Skeletal muscle cell (primary cell): ENCODE results near the gene CNBD2.
A peak's percentile ranks its signal among the peaks of the same experiment; 100 is the strongest.
"Not testable (repeated sequence)": the region's sequence is repeated elsewhere in the genome, so short reads cannot be mapped to it uniquely, and the experiment has no call there.

Experiments
- DNase-seq: peaks from one replicate; pipeline ENCODE4 v3.0.0-alpha.2; 2010; ENCODE audit warnings: low read depth
- H3K4me3 ChIP-seq: 2 replicates; pipeline ENCODE4 v1.5.1; 2011; ENCODE audit warnings: low read depth, mild to moderate bottlenecking, control low read depth, low read length, moderate library complexity

The CNBD2 gene

DNA sequence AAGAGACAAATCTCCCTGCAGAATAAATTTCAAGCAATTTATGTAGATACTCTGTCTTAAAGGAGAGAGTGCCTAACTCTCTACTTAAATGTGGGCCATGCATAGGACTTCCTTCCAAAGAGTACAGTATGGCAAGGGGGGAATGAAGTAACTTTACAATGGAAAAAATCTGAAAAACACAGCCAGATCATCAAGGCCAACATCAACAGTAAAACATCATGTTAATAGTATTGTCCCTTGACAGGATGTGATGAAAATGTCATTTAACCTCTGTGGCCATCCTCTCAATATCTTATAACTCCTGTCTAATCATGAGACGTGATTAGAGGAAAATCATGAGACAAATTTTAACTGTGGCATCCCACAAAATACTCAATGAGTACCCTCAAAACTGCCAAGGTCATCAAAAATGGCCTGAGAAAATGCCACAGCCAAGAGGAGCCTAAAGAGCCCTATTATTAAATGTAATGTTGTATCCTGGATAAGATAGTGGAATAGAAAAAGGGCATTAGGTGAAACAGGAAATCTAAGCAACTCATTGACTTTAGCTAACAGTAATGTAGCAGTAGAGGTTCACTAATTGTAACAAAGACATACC is 47.5 kb downstream of the CNBD2 start:
- no peak for DNase-seq
- no peak overlapping the region for H3K4me3 ChIP-seq

GRCh38 chr20:36017048-36017951 is 48.9 kb downstream of the CNBD2 start:
- DNase-seq, result no peak
- no peak overlapping the region for H3K4me3 ChIP-seq

DNA sequence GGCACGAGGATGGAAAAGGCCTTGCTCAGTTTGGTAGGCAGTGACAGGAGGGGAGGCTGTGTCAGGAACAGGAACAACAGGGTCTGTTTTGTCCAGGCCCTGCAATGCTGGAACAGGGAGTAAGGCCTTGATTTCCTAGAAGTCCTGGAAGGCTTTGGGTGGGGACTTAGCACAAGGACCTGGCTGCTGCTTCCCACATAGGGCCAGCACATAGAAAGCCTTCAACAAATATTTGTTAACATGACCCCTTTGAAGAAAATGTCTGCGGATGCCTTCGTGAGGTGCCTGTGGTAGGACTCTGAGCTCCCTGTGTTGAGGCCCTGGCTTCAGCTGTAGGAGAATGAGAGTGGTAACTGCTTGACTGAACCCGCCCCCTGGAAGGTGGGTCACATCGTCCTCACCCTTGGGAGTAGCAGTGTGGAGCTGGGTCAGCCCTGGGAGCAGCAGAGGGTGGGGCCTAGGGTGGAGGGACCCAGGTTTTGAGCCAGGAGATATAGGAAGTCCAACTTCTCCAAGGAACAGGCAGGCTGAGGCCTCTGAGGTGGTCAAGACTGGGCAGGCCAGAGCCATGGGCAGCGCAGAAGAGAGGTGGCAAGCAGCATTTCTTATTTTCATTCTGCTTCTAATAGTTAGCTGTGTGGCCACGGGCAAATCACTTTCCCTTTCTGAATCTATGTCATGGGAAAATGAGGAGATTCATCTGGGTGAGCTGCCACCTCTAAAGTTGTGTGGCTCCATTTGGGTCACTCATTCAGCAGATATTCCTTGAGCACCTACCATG is 50.0 kb downstream of the CNBD2 start:
- no peak for DNase-seq
- no peak overlapping the region for H3K4me3 ChIP-seq

DNA sequence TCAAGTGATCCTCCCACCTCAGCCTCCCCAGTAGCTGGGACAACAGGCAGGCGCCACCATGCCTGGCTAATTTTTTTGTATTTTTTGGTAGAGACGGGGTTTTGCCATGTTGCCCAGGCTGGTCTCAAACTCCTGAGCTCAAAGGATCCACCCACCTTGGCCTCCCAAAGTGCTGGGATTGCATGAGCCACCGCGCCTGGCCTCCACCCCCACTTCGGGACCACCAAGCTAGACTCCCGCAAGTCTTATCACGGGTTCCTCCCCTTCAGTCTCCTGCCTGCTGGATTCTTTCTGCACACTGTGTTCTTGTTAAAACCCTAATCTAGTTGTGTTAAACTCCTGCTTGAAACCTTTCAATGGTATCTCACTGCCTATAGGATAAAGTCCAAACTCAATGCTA is 57.7 kb downstream of the CNBD2 start:
- H3K4me3 ChIP-seq, DNase-seq: not testable (repeated sequence)

- H3K4me3 ChIP-seq, result no peak overlapping the region
- no peak for DNase-seq
Observed at GRCh38 chr20:36028106-36028808, 59.9 kb downstream of the CNBD2 start.

DNA sequence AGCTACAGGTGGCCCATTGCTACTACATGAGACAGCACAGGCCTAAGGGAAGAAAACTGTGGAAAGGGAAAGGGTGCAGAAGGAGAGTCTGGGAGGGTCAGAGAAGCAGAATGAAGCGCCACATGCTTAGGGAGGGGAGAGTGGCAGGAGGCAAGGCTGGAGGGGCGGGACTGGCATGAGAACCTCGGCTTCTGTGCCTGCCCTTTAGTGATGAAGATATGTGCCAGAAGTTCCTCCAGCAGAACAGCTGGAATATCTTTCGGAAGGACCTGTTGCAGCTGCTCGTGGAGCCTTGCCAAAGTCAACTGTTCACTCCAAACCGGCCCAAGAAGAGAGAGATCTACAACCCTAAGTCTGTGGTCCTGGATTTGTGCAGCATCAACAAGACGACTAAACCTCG is 61.8 kb downstream of the CNBD2 start:
- peak; percentile 8 for DNase-seq
- H3K4me3 ChIP-seq, result no peak overlapping the region

- H3K4me3 ChIP-seq, result no peak overlapping the region
- no peak for DNase-seq
Observed at GRCh38 chr20:36031806-36032205, 63.4 kb downstream of the CNBD2 start.

DNA sequence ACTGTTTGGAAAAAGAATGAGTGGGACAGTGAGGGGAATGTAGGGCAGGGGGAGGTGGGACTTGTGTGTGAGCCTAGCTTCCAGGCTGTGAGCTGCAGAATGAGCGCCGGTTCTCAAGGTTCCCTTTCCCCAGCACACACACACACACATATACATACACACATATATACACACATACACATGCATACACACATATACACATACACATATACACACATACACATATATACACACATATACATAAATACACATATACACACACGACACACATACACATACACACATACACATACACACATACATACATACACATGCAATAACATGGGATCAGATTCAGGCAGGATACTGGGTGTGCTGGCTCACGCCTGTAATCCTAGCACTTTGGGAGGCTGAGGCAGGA is 66.5 kb downstream of the CNBD2 start:
- no peak for DNase-seq
- no peak overlapping the region for H3K4me3 ChIP-seq

DNA sequence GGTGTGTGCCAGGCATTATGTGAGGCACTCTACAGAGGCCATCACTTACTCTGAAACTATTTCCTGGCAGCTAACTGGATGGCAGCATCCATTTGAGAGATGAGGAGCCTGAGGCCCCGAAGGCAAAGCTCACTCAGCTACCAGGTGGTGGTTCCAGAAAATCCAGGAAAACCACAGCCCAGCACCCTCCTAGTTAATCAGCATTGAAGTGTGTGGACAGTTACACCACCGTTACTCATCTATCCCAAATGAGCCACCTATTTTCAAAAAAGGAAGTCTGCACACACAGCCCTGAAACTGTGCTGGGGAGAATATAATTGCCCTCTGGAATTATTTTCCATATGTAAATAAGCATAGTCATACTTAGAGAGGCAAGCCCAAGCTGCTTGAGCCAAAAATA is 67.4 kb downstream of the CNBD2 start:
- no peak for DNase-seq
- H3K4me3 ChIP-seq, result no peak overlapping the region

DNA sequence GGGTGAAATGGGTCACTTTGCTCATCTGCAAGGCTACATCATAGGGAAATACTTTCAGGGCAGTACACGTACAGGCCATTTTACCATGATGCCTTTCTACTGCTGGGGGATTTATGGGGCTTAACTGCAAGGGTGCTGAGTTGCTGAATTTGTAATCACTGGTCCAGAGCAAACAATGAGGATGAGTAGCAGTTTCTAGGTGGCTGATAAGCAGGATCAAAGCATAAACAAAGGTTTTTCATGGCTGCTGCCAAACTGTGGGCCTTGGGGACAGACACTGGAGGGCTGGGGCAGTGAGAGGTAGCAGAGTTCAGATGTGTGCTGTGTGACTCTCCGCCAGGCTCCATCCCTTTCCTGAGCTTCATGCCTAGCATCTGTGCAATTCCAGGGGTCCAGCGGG is 68.3 kb downstream of the CNBD2 start:
- DNase-seq, result no peak
- no peak overlapping the region for H3K4me3 ChIP-seq

DNA sequence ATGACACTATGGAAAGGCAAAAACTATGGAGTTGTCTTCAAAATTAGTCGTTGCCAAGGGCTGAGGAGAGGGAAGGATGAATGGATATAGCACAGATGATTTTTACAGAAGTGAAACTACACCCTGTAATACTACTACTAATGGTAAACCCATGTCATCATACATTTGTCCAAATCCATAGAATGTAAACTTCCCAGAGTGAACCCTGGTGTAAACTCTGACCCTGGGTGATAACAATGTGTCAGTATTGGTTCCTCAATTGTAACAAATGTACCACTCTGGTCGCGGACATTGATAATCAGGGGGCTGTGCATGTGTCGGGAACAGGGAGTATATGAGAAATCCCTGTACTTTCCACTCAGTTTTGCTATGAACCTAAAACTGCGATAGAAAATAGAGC is 72.2 kb downstream of the CNBD2 start:
- no peak for DNase-seq
- no peak overlapping the region for H3K4me3 ChIP-seq

GRCh38 chr20:36043441-36043840 is 75.1 kb downstream of the CNBD2 start:
- no peak for DNase-seq
- H3K4me3 ChIP-seq, result no peak overlapping the region

DNA sequence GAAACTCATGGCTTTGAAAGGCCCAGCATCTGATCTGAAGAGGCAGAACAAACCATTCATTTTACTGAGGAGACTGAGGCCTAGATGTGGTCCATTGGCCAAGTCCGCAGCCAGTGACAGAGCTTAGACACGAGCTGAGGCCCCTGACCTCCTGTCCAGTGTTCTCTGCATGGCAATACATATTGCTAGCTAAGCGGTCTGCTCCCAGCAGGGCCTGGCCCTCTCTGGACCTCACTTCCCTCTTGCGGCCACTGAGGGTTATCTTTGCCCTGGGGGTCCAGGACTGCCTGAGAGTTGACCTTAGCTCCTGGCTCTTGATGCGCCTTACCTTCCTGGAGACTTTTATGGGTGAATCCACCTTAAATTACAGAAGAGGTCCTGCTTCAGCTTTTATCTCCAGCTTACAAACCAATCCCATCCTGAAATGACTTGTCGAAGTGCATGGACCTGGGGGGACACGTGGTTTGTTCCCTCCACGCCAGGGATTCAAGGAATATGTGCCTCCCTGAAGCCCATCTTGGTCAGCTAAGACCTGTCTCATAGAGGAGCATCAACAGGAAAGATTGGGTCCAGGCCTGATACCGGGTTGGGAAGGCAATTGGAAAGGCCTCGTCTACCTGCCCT is 75.6 kb downstream of the CNBD2 start:
- no peak overlapping the region for H3K4me3 ChIP-seq
- no peak for DNase-seq

- H3K4me3 ChIP-seq, result no peak overlapping the region
Observed at GRCh38 chr20:36045373-36045714, 77.0 kb downstream of the CNBD2 start.

DNA sequence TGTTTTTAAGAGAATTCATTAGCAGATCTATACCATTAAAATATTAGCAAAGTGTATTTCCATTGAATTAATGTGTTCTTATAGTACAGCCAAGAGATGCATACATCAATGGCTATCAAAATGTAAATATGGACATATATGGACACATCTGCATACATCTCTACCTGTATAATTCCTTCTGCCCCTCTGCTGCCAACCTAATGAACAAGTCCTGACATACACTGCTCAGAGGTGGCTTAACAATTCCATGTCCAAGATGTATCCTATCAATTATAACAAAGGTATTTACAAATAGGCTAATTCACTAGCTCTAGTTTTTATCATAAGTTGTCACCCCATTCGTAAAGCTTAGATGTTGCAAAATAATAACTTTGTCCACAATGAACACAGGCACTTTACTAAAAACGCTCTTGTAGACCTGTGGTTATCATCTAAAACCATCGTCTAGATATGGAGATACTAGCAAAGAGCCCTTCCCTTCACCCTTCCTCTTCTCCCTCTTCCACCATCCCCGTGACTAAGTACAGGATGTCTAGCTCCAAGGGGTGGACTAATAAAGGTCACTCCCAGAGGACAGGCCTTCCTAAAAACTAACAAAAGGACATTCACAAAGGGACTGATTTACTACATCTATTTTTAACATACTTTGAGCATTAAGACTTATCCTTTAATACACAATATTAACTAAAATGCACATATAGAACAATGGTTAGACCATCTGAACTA is 77.8 kb downstream of the CNBD2 start:
- not testable (repeated sequence) for H3K4me3 ChIP-seq, DNase-seq

More at GRCh38 chr20:36045373-36045714, 77.0 kb downstream of the CNBD2 start:
- no peak for DNase-seq

GRCh38 chr20:36049408-36049807 is 81.0 kb downstream of the CNBD2 start:
- DNase-seq, result not testable (repeated sequence)
- peak overlapping the region; percentile 85 for H3K4me3 ChIP-seq

GRCh38 chr20:36050436-36051317 is 82.3 kb downstream of the CNBD2 start:
- peak; percentile 47 for DNase-seq
- peak overlapping the region; percentile 85 for H3K4me3 ChIP-seq
